ENCODE data around the gene LRRFIP1.

LRRFIP1 gene

GRCh38 chr2:237657063-237657462 lies 29.7 kb downstream of the LRRFIP1 start:
- DNase-seq (ENCODE audit: low spot score) = no peak
- in situ Hi-C loops (cut with MboI; ENCODE audit: low sequenced_read_pairs, unreplicated experiment) = no loop called here
- no peak for TF ChIP-seq CTCF (IDR thresholded peaks at IDR 0.05; ENCODE audit: borderline replicate concordance, control extremely low read depth, extremely low read depth, insufficient read depth, missing control alignments)

- DNase-seq (ENCODE audit: low spot score) = no peak
- TF ChIP-seq CTCF (IDR thresholded peaks at IDR 0.05; ENCODE audit: borderline replicate concordance, control extremely low read depth, extremely low read depth, insufficient read depth, missing control alignments) = no peak
- in situ Hi-C loops (cut with MboI; ENCODE audit: low sequenced_read_pairs, unreplicated experiment) = no loop called here
Measured at GRCh38 chr2:237660381-237660900, 33.1 kb downstream of the LRRFIP1 start.

GRCh38 chr2:237661270-237661669 lies 33.9 kb downstream of the LRRFIP1 start:
- no peak for TF ChIP-seq CTCF (IDR thresholded peaks at IDR 0.05; ENCODE audit: borderline replicate concordance, control extremely low read depth, extremely low read depth, insufficient read depth, missing control alignments)
- in situ Hi-C loops (cut with MboI; ENCODE audit: low sequenced_read_pairs, unreplicated experiment) = no loop called here
- no peak for DNase-seq (ENCODE audit: low spot score)

GRCh38 chr2:237661799-237662328 lies 34.5 kb downstream of the LRRFIP1 start:
- in situ Hi-C loops (cut with MboI; ENCODE audit: low sequenced_read_pairs, unreplicated experiment) = no loop called here
- DNase-seq (ENCODE audit: low spot score) = no peak
- no peak for TF ChIP-seq CTCF (IDR thresholded peaks at IDR 0.05; ENCODE audit: borderline replicate concordance, control extremely low read depth, extremely low read depth, insufficient read depth, missing control alignments)

- no peak for DNase-seq (ENCODE audit: low spot score)
- in situ Hi-C loops (cut with MboI; ENCODE audit: low sequenced_read_pairs, unreplicated experiment) = no loop called here
- no peak for TF ChIP-seq CTCF (IDR thresholded peaks at IDR 0.05; ENCODE audit: borderline replicate concordance, control extremely low read depth, extremely low read depth, insufficient read depth, missing control alignments)
Measured at GRCh38 chr2:237662671-237663093, 35.3 kb downstream of the LRRFIP1 start.

- no peak for TF ChIP-seq CTCF (IDR thresholded peaks at IDR 0.05; ENCODE audit: borderline replicate concordance, control extremely low read depth, extremely low read depth, insufficient read depth, missing control alignments)
- DNase-seq (ENCODE audit: low spot score) = no peak
- in situ Hi-C loops (cut with MboI; ENCODE audit: low sequenced_read_pairs, unreplicated experiment) = no loop called here
Measured at GRCh38 chr2:237663517-237664110, 36.2 kb downstream of the LRRFIP1 start.
